Right atrium auricular region (tissue), 2 donors: Measurements from ENCODE around the gene ELF1. TPM values are rescaled to one million over a fixed set of nuclear protein-coding genes. Genes with fewer than 3 reads are reported as not detected.

ENCODE experiments used
- DNase-seq: peaks from one replicate; pipeline ENCODE4 v3.0.0-alpha.2; 2019; ENCODE audit warnings: low spot score
- H3K27ac ChIP-seq, 2 donors: fragments of 200-600 bp; sonication (generic); 1 replicate in 1 of 2; 2 replicates in 1 of 2; pipeline ENCODE4 v1.5.1; 2016 to 2019
- H3K27me3 ChIP-seq, 2 donors: fragments of 200-600 bp; sonication (generic); one replicate each; pipeline versions ENCODE4 v1.5.1 to v1.6.0; 2017 to 2019
- H3K36me3 ChIP-seq: fragments of 200-600 bp; sonication (generic); one replicate; pipeline ENCODE4 v1.5.1; 2016
- H3K4me1 ChIP-seq, 2 donors: fragments of 200-600 bp; sonication (generic); one replicate each; pipeline versions ENCODE4 v1.5.1 to v1.6.0; 2017 to 2019
- H3K4me3 ChIP-seq, 2 donors: fragments of 200-600 bp; sonication (generic); 1 replicate in 1 of 2; 2 replicates in 1 of 2; pipeline ENCODE4 v1.5.1; 2017 to 2019; ENCODE audit warnings: mild to moderate bottlenecking in 1 of 2, moderate library complexity in 1 of 2
- H3K9me3 ChIP-seq, 2 donors: fragments of 200-600 bp; sonication (generic); one replicate each; pipeline ENCODE4 v1.5.1; 2019
- total RNA-seq, 2 donors: library from RNA; depleted of rRNA; stranded (reverse); fragments of >200 nt; gene quantifications; one replicate each; pipeline ENCODE4 v1.1.0, GENCODE V29; 2016
- TF ChIP-seq, protein P1 (sequence below), 2 donors: fragments of 200-600 bp; sonication (generic); IDR thresholded peaks; one replicate each; pipeline ENCODE4 v1.5.1; 2019; ENCODE audit warnings: antibody characterized with exemption in 2 of 2

Gene ELF1
- total RNA-seq, 2 donors from 2014 or later: 39.1 to 54.2 TPM

DNA sequence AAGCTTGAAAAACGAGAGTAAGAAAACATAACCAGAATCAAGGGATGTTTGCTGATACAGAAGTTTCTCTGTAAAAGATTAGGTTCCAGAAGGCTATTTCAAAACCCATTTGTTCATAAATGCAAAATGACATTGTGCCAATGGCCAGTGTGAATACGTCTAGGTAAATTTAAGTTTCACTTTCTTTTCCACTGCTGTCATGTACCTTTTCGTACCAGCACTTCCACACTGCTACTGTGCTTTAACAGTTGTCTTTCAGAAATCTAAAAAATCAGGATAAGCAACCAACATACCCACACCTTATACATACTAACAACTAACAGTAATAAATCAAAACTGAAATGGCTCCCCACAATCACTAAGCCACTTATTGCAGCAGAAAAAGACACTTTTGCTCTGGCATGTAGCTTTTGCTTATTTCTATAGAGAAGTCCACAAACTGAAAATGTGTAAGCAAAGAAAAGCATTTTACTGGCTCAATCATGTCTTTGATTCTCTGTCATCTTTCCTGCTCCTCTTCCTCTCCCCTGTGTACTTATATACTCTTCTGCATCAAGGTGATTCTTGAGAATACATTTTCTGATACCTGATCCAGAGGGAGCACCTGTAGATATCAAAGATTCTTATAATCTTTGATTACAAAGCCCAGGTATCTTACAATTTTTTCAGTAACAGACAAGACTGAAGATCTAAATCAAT is 34.3 kb downstream of the ELF1 start:
- H3K4me3 ChIP-seq: peak overlapping the region in 1 of 2 donors; percentile 4
- DNase-seq: no peak
- no peaks in the 10 kb centered on the region for H3K27me3 ChIP-seq
- TF ChIP-seq, protein P1, sequence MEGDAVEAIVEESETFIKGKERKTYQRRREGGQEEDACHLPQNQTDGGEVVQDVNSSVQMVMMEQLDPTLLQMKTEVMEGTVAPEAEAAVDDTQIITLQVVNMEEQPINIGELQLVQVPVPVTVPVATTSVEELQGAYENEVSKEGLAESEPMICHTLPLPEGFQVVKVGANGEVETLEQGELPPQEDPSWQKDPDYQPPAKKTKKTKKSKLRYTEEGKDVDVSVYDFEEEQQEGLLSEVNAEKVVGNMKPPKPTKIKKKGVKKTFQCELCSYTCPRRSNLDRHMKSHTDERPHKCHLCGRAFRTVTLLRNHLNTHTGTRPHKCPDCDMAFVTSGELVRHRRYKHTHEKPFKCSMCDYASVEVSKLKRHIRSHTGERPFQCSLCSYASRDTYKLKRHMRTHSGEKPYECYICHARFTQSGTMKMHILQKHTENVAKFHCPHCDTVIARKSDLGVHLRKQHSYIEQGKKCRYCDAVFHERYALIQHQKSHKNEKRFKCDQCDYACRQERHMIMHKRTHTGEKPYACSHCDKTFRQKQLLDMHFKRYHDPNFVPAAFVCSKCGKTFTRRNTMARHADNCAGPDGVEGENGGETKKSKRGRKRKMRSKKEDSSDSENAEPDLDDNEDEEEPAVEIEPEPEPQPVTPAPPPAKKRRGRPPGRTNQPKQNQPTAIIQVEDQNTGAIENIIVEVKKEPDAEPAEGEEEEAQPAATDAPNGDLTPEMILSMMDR (IDR thresholded peaks at IDR 0.05): no peak
- no peaks in the 10 kb centered on the region for H3K36me3 ChIP-seq
- peak overlapping the region; percentile 71 to 83 for H3K27ac ChIP-seq
- H3K4me1 ChIP-seq: peaks cover 0 to 39% of the 10 kb centered on the region in 2 donors
- no peaks in the 10 kb centered on the region for H3K9me3 ChIP-seq

DNA sequence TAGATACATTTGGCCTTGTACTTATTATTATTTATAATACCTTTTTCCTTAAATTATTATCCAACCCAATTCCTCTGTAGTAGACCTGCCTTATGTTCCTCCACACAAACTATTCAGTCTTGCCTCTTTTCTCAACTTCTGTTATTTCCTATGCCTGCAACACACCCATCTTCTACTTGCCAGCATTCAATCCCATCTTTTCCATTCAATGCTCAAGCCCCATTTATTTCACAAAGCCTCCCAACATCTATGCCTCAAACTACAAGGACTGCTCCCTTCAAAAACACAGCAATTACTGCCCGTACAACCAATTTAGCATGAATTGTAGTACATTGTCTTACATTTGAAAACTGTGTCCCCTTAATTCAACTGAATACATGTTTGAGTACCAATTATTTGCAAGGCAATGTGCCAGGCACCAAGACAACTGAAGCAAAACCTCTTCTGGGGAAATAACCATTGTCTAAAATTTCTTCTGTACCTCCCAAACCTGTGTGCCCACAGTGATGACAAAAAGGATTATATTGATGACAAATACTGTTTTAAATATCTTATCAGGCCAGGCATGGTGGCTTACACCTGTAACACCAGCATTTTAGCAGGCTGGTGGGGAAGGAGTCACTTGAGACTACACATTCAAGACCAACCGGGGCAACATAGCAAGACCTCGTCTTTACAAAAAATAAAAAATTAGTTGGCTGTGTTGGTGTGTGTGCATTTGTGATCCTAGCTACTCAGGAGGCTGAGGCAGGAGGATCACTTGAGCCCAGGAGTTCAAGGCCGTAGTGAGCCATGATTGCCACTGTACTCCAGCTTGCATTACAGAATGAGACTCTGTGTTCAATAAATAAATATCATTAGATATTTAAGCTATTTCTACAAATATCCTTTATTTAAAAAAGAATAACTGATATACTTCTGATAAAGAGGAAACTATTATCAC is 35.1 kb downstream of the ELF1 start:
- Histone ChIP-seq H3K4me1 (peaks cover 0 to 42% of the 10 kb centered on the region in 2 donors), H3K27ac (peak overlapping the region; percentile 71 to 83), H3K36me3 (no peaks in the 10 kb centered on the region), H3K27me3 (no peaks in the 10 kb centered on the region), H3K9me3 (no peaks in the 10 kb centered on the region), H3K4me3 (peak overlapping the region in 1 of 2 donors; percentile 4)
- DNase-seq: no peak
- TF ChIP-seq, protein P1 (IDR thresholded peaks at IDR 0.05): no peak

DNA sequence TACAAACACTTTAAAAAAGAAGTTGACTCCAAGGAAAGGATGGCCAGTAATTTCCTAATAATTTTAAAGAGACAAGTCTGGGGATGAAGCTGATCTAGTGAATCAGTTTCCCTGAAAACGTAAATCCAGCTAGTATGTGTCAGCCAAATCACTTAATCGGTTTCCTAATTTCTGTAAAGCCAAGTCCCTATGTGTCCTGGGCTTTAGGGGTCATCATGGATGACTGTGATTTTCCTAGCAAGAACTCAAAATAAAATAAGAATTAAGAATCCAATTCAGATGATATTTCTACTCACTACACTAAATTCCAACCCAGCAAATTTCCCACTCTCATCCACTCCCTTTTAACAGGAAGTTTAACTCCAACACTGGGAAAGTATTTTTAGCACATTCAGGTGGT is 35.9 kb downstream of the ELF1 start:
- Histone ChIP-seq H3K36me3 (no peaks in the 10 kb centered on the region), H3K4me3 (no peak overlapping the region), H3K4me1 (peaks cover 0 to 42% of the 10 kb centered on the region in 2 donors), H3K27ac (peak overlapping the region; percentile 71 to 83), H3K27me3 (no peaks in the 10 kb centered on the region), H3K9me3 (no peaks in the 10 kb centered on the region)
- TF ChIP-seq, protein P1 (IDR thresholded peaks at IDR 0.05): no peak
- no peak for DNase-seq

DNA sequence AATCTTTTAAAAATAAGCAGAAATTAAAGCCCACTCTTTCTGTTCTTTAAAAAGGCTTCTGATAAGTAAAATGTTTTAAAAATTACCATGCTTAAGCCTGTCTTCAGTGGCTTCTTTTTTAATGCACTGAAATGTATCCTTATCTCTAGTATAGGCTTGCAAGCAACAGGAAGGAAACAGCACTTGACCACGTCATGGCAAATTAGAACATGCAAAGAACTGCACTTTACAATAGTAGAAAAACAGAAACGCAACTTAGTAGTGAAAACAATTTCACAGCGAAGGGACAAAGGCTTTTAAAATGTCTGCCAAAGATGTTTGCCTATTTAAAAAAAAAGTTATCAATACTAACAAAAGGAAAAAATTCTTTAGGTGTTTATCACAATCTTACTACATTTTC is 36.3 kb downstream of the ELF1 start:
- Histone ChIP-seq H3K4me3 (peak overlapping the region in 1 of 2 donors; percentile 35), H3K36me3 (no peaks in the 10 kb centered on the region), H3K9me3 (no peaks in the 10 kb centered on the region), H3K27me3 (no peaks in the 10 kb centered on the region), H3K27ac (peak overlapping the region; percentile 71 to 83), H3K4me1 (peaks cover 0 to 47% of the 10 kb centered on the region in 2 donors)
- TF ChIP-seq, protein P1 (IDR thresholded peaks at IDR 0.05): no peak
- no peak for DNase-seq

DNA sequence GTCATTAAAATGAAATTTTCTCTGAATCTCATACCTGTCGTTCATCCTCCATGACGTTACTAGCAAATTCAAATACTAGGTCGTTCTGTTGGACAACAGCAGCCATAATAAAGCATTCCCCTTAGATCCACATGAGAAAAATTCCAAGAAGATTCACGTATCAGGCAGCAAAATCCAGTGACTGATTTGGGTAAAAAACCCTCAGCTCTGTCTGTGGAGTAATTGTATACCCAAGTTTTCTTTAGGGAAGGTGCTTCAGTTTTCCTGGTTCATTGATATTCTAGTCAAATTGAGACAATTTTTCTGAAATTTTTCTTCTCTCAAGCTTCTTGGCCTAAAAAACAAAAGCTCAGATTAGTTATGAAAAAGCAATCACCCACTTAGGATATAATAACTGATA is 37.2 kb downstream of the ELF1 start:
- no peak for DNase-seq
- Histone ChIP-seq H3K27me3 (no peaks in the 10 kb centered on the region), H3K9me3 (no peaks in the 10 kb centered on the region), H3K36me3 (no peaks in the 10 kb centered on the region), H3K4me1 (peaks cover 0 to 48% of the 10 kb centered on the region in 2 donors), H3K4me3 (peak overlapping the region in 1 of 2 donors; percentile 35), H3K27ac (peak overlapping the region; percentile 71 to 83)
- TF ChIP-seq, protein P1 (IDR thresholded peaks at IDR 0.05): no peak
